ENCODE measurements around the gene CEP128.

- TF ChIP-seq CTCF (conservative IDR thresholded peaks at IDR 0.05; ENCODE audit: low read length), result no peak
- no peak for TF ChIP-seq EZH2phosphoT487 (IDR thresholded peaks at IDR 0.05; ENCODE audit: borderline replicate concordance, low read depth, low read length)
These were observed 34.6 kb downstream of the CEP128 start for GRCh38 chr14:80906946-80907345.

Measured in OCI-LY7 (cell line).